Endothelial cell of umbilical vein (primary cell): ENCODE measurements around the gene FOXRED1. TPM values are rescaled to one million over a fixed set of nuclear protein-coding genes. Genes with fewer than 3 reads are reported as not detected.

Experiments
- BruUV-seq: library from RNA; stranded (reverse); fragments of 400-500 nt; replicated peaks from 2 replicates; lab custom pipeline; 2021; lab: Mats Ljungman, UMichigan
- CTCF ChIA-PET: fragments of 300-600, 350-600 bp; sonication (Branson Sonifier 250); formaldehyde crosslinking; loops from one replicate; lab custom pipeline; 2021; ENCODE audit warnings: antibody characterized with exemption, inconsistent platforms; lab: Charles Lee
- POLR2A ChIA-PET: fragments of 300-600, 350-600 bp; sonication (Branson Sonifier 250); formaldehyde crosslinking; loops from one replicate; lab custom pipeline; 2021; ENCODE audit warnings: antibody characterized with exemption, inconsistent platforms; lab: Charles Lee
- DNase-seq: peaks from one replicate; pipeline ENCODE4 v3.0.0-alpha.2; 2011; ENCODE audit warnings: low read depth, low spot score
- FAIRE-seq: peaks from 2 replicates; lab custom pipeline; 2011; peaks lifted over from hg19 to GRCh38; lab: Jason Lieb, UNC
- H2AFZ ChIP-seq: 2 replicates; pipeline ENCODE4 v1.6.0; 2012; ENCODE audit warnings: low read depth, low read length, control low read depth, inconsistent platforms
- H3K27ac ChIP-seq: 2 replicates; pipeline ENCODE4 v1.5.1; 2011; ENCODE audit warnings: low read depth, mild to moderate bottlenecking, control low read depth, low read length, moderate library complexity; ENCODE audit not compliant: insufficient read depth
- H3K27me3 ChIP-seq, 2 experiments: 2 replicates each; pipeline versions ENCODE4 v1.6.0 to v1.6.1; 2011; ENCODE audit warnings: low read length in 2 of 2, mixed read lengths in 1 of 2; ENCODE audit not compliant: control insufficient read depth in 2 of 2, insufficient read depth in 2 of 2
- H3K36me3 ChIP-seq, 2 experiments: 2 replicates in 1 of 2; 3 replicates in 1 of 2; pipeline ENCODE4 v1.5.1; 2011; ENCODE audit warnings: low read length in 2 of 2, mild to moderate bottlenecking in 1 of 2, moderate library complexity in 1 of 2; ENCODE audit not compliant: control insufficient read depth in 2 of 2, insufficient read depth in 2 of 2; ENCODE audit errors: extremely low read depth in 1 of 2
- H3K4me1 ChIP-seq: 3 replicates; pipeline ENCODE4 v1.5.1; 2011; ENCODE audit warnings: mild to moderate bottlenecking, low read length; ENCODE audit not compliant: control insufficient read depth, insufficient read depth; ENCODE audit errors: extremely low read depth
- H3K4me2 ChIP-seq: 2 replicates; pipeline ENCODE4 v1.6.1; 2011; ENCODE audit warnings: low read length, control low read depth, mixed read lengths; ENCODE audit not compliant: insufficient read depth
- H3K4me3 ChIP-seq, 3 experiments: fragments of 200-600 bp in 1 of 3; sonication (generic), shearing (Covaris generic) in 1 of 3; replicated peaks in 1 of 3; 2 replicates each; pipeline ENCODE4 v1.5.1; 2011 to 2016; ENCODE audit warnings: control low read depth in 3 of 3, low read length in 3 of 3, mild to moderate bottlenecking in 2 of 3, inconsistent platforms in 1 of 3, low read depth in 1 of 3, moderate library complexity in 1 of 3; ENCODE audit not compliant: insufficient read depth in 1 of 3
- H3K79me2 ChIP-seq: 2 replicates; pipeline ENCODE4 v1.6.0; 2012; ENCODE audit warnings: low read length, inconsistent platforms; ENCODE audit not compliant: control insufficient read depth, insufficient read depth
- H3K9ac ChIP-seq: replicated peaks from 2 replicates; pipeline ENCODE3; 2011; ENCODE audit warnings: low read length, control low read depth; ENCODE audit not compliant: insufficient read depth; ENCODE audit errors: extremely low read depth
- H3K9me1 ChIP-seq: replicated peaks from 3 replicates; pipeline ENCODE4 v1.6.0; 2011; ENCODE audit warnings: mild to moderate bottlenecking, low read length; ENCODE audit not compliant: control insufficient read depth, insufficient read depth; ENCODE audit errors: extremely low read depth
- H3K9me3 ChIP-seq: replicated peaks from 2 replicates; pipeline ENCODE4 v1.5.1; 2012; ENCODE audit warnings: low read length, inconsistent platforms; ENCODE audit not compliant: control insufficient read depth, insufficient read depth
- H4K20me1 ChIP-seq: replicated peaks from 2 replicates; pipeline ENCODE3; 2011; ENCODE audit warnings: mild to moderate bottlenecking, low read length; ENCODE audit not compliant: control insufficient read depth, insufficient read depth; ENCODE audit errors: extremely low read depth
- CTCF ChIP-seq, 2 donors: IDR thresholded peaks; 1 replicate in 1 of 2; 2 replicates in 1 of 2; pipeline ENCODE4 v1.5.1; 2011; ENCODE audit warnings: low read length in 2 of 2, mild to moderate bottlenecking in 2 of 2, moderate library complexity in 2 of 2, control low read depth in 1 of 2, inconsistent platforms in 1 of 2, low read depth in 1 of 2; ENCODE audit not compliant: insufficient read depth in 1 of 2; ENCODE audit errors: extremely low read depth in 1 of 2
- EZH2 ChIP-seq: IDR thresholded peaks from 2 replicates; pipeline ENCODE4 v1.6.1; 2012; ENCODE audit warnings: borderline replicate concordance, low read depth, mild to moderate bottlenecking, moderate library complexity, low read length, inconsistent platforms; ENCODE audit not compliant: severe bottlenecking
- FOS ChIP-seq: IDR thresholded peaks from 2 replicates; pipeline ENCODE4 v1.6.1; 2011; ENCODE audit warnings: mild to moderate bottlenecking, low read length, moderate library complexity, borderline replicate concordance; ENCODE audit not compliant: insufficient read depth
- GATA2 ChIP-seq: IDR thresholded peaks from 2 replicates; pipeline ENCODE4 v1.7.0; 2011; ENCODE audit warnings: low read depth, mild to moderate bottlenecking, moderate library complexity, mixed read lengths, low read length; ENCODE audit not compliant: insufficient read length, insufficient read depth
- JUN ChIP-seq: IDR thresholded peaks from 2 replicates; pipeline ENCODE4 v1.6.1; 2011; ENCODE audit warnings: borderline replicate concordance, low read depth; ENCODE audit not compliant: insufficient read length, insufficient read depth
- MAX ChIP-seq: IDR thresholded peaks from 2 replicates; pipeline ENCODE4 v1.6.1; 2011; ENCODE audit not compliant: insufficient read depth, insufficient read length
- MYC ChIP-seq: IDR thresholded peaks from one replicate; pipeline ENCODE4 v1.6.1; 2011; ENCODE audit warnings: mild to moderate bottlenecking, low read depth, low read length
- POLR2A ChIP-seq: IDR thresholded peaks from 2 replicates; pipeline ENCODE4 v1.6.1; 2012; ENCODE audit warnings: low read depth, mild to moderate bottlenecking, control low read depth, low read length
- POLR2AphosphoS5 ChIP-seq: IDR thresholded peaks from 2 replicates; pipeline ENCODE4 v1.6.1; 2012; ENCODE audit warnings: low read depth, mild to moderate bottlenecking, control low read depth, low read length, moderate library complexity; ENCODE audit not compliant: insufficient read depth
- dilution Hi-C: fragments of 300-500 bp; cut with MboI; formaldehyde crosslinking; loops from one replicate; pipeline ENCODE4 v1.15.0; 2019; ENCODE audit warnings: low sequenced_read_pairs; ENCODE audit not compliant: extremely low pct_ligation_motif_present
- intact Hi-C: fragments of 100-400 bp; cut with micrococcal nuclease; formaldehyde crosslinking; loops from one replicate; pipeline ENCODE4 v1.10.0; 2022
- polyA plus RNA-seq, 4 experiments: library from polyadenylated mRNA; depleted of rRNA in 3 of 4; stranded (reverse) in 3 of 4; unstranded in 1 of 4; fragments of >200 nt; gene quantifications; 2 replicates each; pipeline versions ENCODE4 v1.2.1 to v1.2.3, GENCODE V29; 2011 to 2012; ENCODE audit warnings: missing spikeins in 1 of 4
- total RNA-seq: library from RNA; stranded (reverse); gene quantifications from 2 replicates; pipeline ENCODE4 v1.2.3, GENCODE V29; 2021

FOXRED1 gene
- total and polyA plus RNA-seq, 2 donors (not counting 3 experiments of a cell fraction or from before 2014, with no cell fraction given) = 32.4 to 33.5 TPM

GRCh38 chr11:126265811-126266210, 3.1 kb upstream of the FOXRED1 start:
- Histone ChIP-seq H3K27ac (no peak overlapping the region), H3K4me2 (no peak overlapping the region), H3K9ac (no peak overlapping the region), H3K36me3 (peaks cover 37 to 41% of the 10 kb centered on the region in 2 experiments), H3K4me3 (no peak overlapping the region), H3K79me2 (peaks cover 22% of the 10 kb centered on the region), H3K4me1 (peaks cover 12% of the 10 kb centered on the region), H3K9me3 (no peaks in the 10 kb centered on the region), H3K27me3 (no peaks in the 10 kb centered on the region), H4K20me1 (no peaks in the 10 kb centered on the region), H3K9me1 (no peaks in the 10 kb centered on the region), H2AFZ (no peak overlapping the region)
- POLR2A ChIA-PET = no interaction called here
- intact Hi-C loops (loop anchor here (10.0 kb wide), 1 partner anchor 341 kb away; no protein-coding TSS in a partner anchor), dilution Hi-C loops (no loop called here)
- FAIRE-seq = no peak
- CTCF ChIA-PET = interaction anchor here (1.0 to 1.1 kb wide), 2 partner anchors 37 to 54 kb away, joined by 4 to 10 read pairs; partner anchors contain the start of genes FAM118B and RPUSD4
- BruUV-seq = no TSS peak
- DNase-seq = peak; percentile 28
- TF ChIP-seq CTCF (IDR thresholded peaks at IDR 0.05; ENCODE audit: extremely low read depth in 1 of 2, insufficient read depth in 1 of 2, low read depth in 1 of 2, low read length in 2 of 2) = no peak
- no peak for TF ChIP-seq JUN
- no peak for TF ChIP-seq GATA2

- POLR2A ChIA-PET = no interaction called here
- H3K4me2 ChIP-seq = peak overlapping the region; percentile 95
- DNase-seq (no peak), FAIRE-seq (no peak)
- H3K9ac ChIP-seq = peak overlapping the region; percentile 91
- H3K79me2 ChIP-seq = peaks cover 22% of the 10 kb centered on the region
- no peaks in the 10 kb centered on the region for H4K20me1 ChIP-seq
- no peaks in the 10 kb centered on the region for H3K27me3 ChIP-seq
- H2AFZ ChIP-seq = no peak overlapping the region
- peaks cover 33 to 38% of the 10 kb centered on the region in 2 experiments for H3K36me3 ChIP-seq
- peak overlapping the region; percentile 82 for H3K27ac ChIP-seq
- CTCF ChIA-PET = interaction anchor here (1.0 kb wide), 1 partner anchor 36 kb away, joined by 4 read pairs; no protein-coding TSS in a partner anchor
- dilution Hi-C loops = no loop called here
- H3K4me3 ChIP-seq = peak overlapping the region; percentile 81 to 92 (median 87)
- no peaks in the 10 kb centered on the region for H3K9me3 ChIP-seq
- TF ChIP-seq FOS = no peak
- TF ChIP-seq GATA2 = no peak
- TF ChIP-seq POLR2A = no peak
- no peak for TF ChIP-seq JUN
- TF ChIP-seq MAX = no peak
- TF ChIP-seq EZH2 = no peak
- no peak for TF ChIP-seq POLR2AphosphoS5
- TF ChIP-seq MYC = no peak
- no peak for TF ChIP-seq CTCF (IDR thresholded peaks at IDR 0.05; ENCODE audit: extremely low read depth in 1 of 2, insufficient read depth in 1 of 2, low read depth in 1 of 2, low read length in 2 of 2)
- no TSS peak for BruUV-seq
- H3K9me1 ChIP-seq = no peaks in the 10 kb centered on the region
- H3K4me1 ChIP-seq = peaks cover 12% of the 10 kb centered on the region
- intact Hi-C loops = loop anchor here (1.0 to 10.0 kb wide), 3 partner anchors 37 to 343 kb away; partner anchors contain the start of genes CDON and DCPS
These were observed 1.3 kb upstream of the FOXRED1 start for GRCh38 chr11:126267650-126268049.
